K562 (cell line): ENCODE results near the gene PARD6A. TPM values are rescaled to one million over a fixed set of nuclear protein-coding genes. Genes with fewer than 3 reads are reported as not detected.

ENCODE experiments used
- HDAC1 ChIP-seq, 2 experiments: fragments of 450-650 bp; IDR thresholded peaks; 2 replicates each; pipeline ENCODE4 v1.6.1; 2016 to 2017; ENCODE audit warnings: inconsistent platforms in 1 of 2, mild to moderate bottlenecking in 1 of 2, moderate library complexity in 1 of 2
- KDM1A ChIP-seq, 2 experiments: fragments of 450-650 bp; IDR thresholded peaks; 2 replicates each; pipeline ENCODE4 v1.6.1; 2016; ENCODE audit warnings: mild to moderate bottlenecking in 2 of 2
- SMC3 ChIP-seq: conservative IDR thresholded peaks from 2 replicates; pipeline ENCODE4 v1.6.1; 2011; ENCODE audit warnings: low read depth, low read length, improper control_type of control experiment; ENCODE audit not compliant: insufficient read depth
- TFE3 ChIP-seq: fragments of 450-650 bp; formaldehyde crosslinking; IDR thresholded peaks from 2 replicates; pipeline ENCODE4 v1.4.0; 2020; ENCODE audit warnings: mild to moderate bottlenecking, mixed read lengths
- TRIM24 ChIP-seq, 2 experiments: fragments of 450-650 bp; IDR thresholded peaks; 2 replicates each; pipeline ENCODE4 v1.6.1; 2016
- ZNF133 ChIP-seq: fragments of 250-450 bp; sonication (Bioruptor Pico); IDR thresholded peaks from 2 replicates; pipeline ENCODE4 v1.4.0; 2020; ENCODE audit warnings: mild to moderate bottlenecking
- polyA plus RNA-seq, 8 experiments: library from polyadenylated mRNA; depleted of rRNA in 4 of 8; stranded (reverse) in 5 of 8; unstranded in 3 of 8; fragments of >200 nt; fragmentation: Nextera tagmentation in 2 of 8; fragmentation: Illumina TruSeq in 1 of 8; extraction: Ambion mirVana in 2 of 8; extraction: Trizol in 1 of 8; gene quantifications; 2 replicates each; pipeline versions ENCODE4 v1.2.1 to v1.2.3, GENCODE V29; 2011 to 2014; ENCODE audit warnings: inconsistent platforms in 1 of 8, missing spikeins in 1 of 8
- total RNA-seq, 7 experiments: library from RNA; depleted of rRNA in 6 of 7; stranded (reverse); fragments of >200 nt in 6 of 7; fragmentation: Illumina TruSeq in 2 of 7; extraction: Trizol in 2 of 7; gene quantifications; 2 replicates each; pipeline versions ENCODE4 v1.2.1 to v1.2.3, GENCODE V29; 2011 to 2021; ENCODE audit warnings: low replicate concordance in 1 of 7
- TF ChIP-seq, protein P1 (sequence below), 3 experiments: IDR thresholded peaks in 2 of 3; conservative IDR thresholded peaks in 1 of 3; 2 replicates each; pipeline ENCODE4 v1.5.1; 2011 to 2012; ENCODE audit warnings: low read length in 3 of 3, mild to moderate bottlenecking in 3 of 3, control low read depth in 2 of 3, improper control_type of control experiment in 1 of 3, inconsistent platforms in 1 of 3, low read depth in 1 of 3, mixed read lengths in 1 of 3, moderate library complexity in 1 of 3; ENCODE audit not compliant: insufficient read depth in 2 of 3

The PARD6A gene
- total and polyA plus RNA-seq, 9 of the 15 experiments (the other 6 are each of a cell fraction or from before 2014, with no cell fraction given), result 0.04 to 2.0 (median 0.44) TPM

- TF ChIP-seq, protein P1, sequence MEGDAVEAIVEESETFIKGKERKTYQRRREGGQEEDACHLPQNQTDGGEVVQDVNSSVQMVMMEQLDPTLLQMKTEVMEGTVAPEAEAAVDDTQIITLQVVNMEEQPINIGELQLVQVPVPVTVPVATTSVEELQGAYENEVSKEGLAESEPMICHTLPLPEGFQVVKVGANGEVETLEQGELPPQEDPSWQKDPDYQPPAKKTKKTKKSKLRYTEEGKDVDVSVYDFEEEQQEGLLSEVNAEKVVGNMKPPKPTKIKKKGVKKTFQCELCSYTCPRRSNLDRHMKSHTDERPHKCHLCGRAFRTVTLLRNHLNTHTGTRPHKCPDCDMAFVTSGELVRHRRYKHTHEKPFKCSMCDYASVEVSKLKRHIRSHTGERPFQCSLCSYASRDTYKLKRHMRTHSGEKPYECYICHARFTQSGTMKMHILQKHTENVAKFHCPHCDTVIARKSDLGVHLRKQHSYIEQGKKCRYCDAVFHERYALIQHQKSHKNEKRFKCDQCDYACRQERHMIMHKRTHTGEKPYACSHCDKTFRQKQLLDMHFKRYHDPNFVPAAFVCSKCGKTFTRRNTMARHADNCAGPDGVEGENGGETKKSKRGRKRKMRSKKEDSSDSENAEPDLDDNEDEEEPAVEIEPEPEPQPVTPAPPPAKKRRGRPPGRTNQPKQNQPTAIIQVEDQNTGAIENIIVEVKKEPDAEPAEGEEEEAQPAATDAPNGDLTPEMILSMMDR (IDR thresholded peaks at IDR 0.05 in 2 of 3, conservative IDR thresholded peaks at IDR 0.05 in 1 of 3; ENCODE audit: insufficient read depth in 2 of 3, low read depth in 1 of 3, low read length in 3 of 3), result peak in 2 of 3 experiments; percentile 47 to 66; a peak in 4 of 6 replicates
- TF ChIP-seq ZNF133, result no peak
- TF ChIP-seq HDAC1 (IDR thresholded peaks at IDR 0.05), result no peak
- TF ChIP-seq TFE3 (CRISPR knock-in tag), result no peak
- TF ChIP-seq SMC3, result 0 out of 2 replicates have a peak, but pooled peaks have one; percentile 33
- TF ChIP-seq TRIM24 (IDR thresholded peaks at IDR 0.05), result no peak
- no peak for TF ChIP-seq KDM1A (IDR thresholded peaks at IDR 0.05)
Observed at GRCh38 chr16:67668495-67669157, 7.9 kb downstream of the PARD6A start (continued).
